ENCODE measurements around the gene AKAP6. TPM values are rescaled to one million over a fixed set of nuclear protein-coding genes. Genes with fewer than 3 reads are reported as not detected.

AKAP6 gene
- total RNA-seq, 2 experiments from 2014 or later = 0.13 to 0.72 TPM

- no peak overlapping the region for H2AFZ ChIP-seq (ENCODE audit: low read length)
- no peaks in the 10 kb centered on the region for H3K9me3 ChIP-seq (ENCODE audit: low read length)
- CTCF ChIA-PET (ENCODE audit: unreplicated experiment) = interaction anchor here (0.6 kb wide), 1 partner anchor 162 kb away, joined by 3 read pairs; no protein-coding TSS in a partner anchor
- TF ChIP-seq, protein P1, sequence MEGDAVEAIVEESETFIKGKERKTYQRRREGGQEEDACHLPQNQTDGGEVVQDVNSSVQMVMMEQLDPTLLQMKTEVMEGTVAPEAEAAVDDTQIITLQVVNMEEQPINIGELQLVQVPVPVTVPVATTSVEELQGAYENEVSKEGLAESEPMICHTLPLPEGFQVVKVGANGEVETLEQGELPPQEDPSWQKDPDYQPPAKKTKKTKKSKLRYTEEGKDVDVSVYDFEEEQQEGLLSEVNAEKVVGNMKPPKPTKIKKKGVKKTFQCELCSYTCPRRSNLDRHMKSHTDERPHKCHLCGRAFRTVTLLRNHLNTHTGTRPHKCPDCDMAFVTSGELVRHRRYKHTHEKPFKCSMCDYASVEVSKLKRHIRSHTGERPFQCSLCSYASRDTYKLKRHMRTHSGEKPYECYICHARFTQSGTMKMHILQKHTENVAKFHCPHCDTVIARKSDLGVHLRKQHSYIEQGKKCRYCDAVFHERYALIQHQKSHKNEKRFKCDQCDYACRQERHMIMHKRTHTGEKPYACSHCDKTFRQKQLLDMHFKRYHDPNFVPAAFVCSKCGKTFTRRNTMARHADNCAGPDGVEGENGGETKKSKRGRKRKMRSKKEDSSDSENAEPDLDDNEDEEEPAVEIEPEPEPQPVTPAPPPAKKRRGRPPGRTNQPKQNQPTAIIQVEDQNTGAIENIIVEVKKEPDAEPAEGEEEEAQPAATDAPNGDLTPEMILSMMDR (conservative IDR thresholded peaks at IDR 0.05; ENCODE audit: low read length) = no peak
- TF ChIP-seq EZH2phosphoT487 (IDR thresholded peaks at IDR 0.05; ENCODE audit: borderline replicate concordance, low read depth, low read length) = no peak
- H4K20me1 ChIP-seq (ENCODE audit: insufficient read depth, low read length) = no peaks in the 10 kb centered on the region
- no peak overlapping the region for H3K27ac ChIP-seq (ENCODE audit: low read depth, low read length, poor library complexity, severe bottlenecking)
- POLR2A ChIA-PET = no interaction called here
- no peaks in the 10 kb centered on the region for H3K36me3 ChIP-seq (ENCODE audit: insufficient read depth, low read length)
- no TSS peak for BruUV-seq (replicated peaks)
- DNase-seq (ENCODE audit: low spot score) = no peak
- intact Hi-C loops (cut with micrococcal nuclease; ENCODE audit: unreplicated experiment) = no loop called here
- no peak overlapping the region for H3K4me3 ChIP-seq (ENCODE audit: low read depth, low read length, poor library complexity, severe bottlenecking)
- H3K79me2 ChIP-seq (ENCODE audit: insufficient read depth, low read depth, low read length) = no peaks in the 10 kb centered on the region
- H3K4me2 ChIP-seq (ENCODE audit: low read length) = no peak overlapping the region
- no peaks in the 10 kb centered on the region for H3K9me2 ChIP-seq (ENCODE audit: insufficient read depth, low read length)
- no peaks in the 10 kb centered on the region for H3K4me1 ChIP-seq (ENCODE audit: insufficient read depth, low read length, poor library complexity, severe bottlenecking)
Measured at GRCh38 chr14:32307881-32308582, 21.1 kb upstream of the AKAP6 start.

DNA sequence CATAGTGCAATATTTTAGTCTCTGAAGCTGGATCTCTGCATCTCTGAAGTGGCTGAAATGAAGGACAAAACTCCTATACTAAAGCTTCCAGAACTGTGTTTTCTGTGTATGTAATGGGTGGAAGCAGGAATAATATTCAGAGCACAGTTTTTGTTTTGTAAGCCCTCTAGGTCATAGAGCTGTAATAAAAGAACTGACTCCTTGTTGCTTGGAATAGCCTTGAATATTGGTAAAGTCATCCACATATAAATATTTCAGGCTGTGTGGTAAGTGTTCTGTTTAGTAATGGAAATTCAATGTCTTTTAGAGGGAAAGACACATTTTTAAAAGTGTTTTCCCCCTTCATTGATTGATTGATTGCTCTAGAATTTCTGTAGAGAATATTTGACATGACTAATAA is 18.2 kb upstream of the AKAP6 start:
- TF ChIP-seq, protein P1 (conservative IDR thresholded peaks at IDR 0.05; ENCODE audit: low read length) = no peak
- TF ChIP-seq EZH2phosphoT487 (IDR thresholded peaks at IDR 0.05; ENCODE audit: borderline replicate concordance, low read depth, low read length) = no peak
- Histone ChIP-seq H4K20me1 (ENCODE audit: insufficient read depth, low read length) (no peaks in the 10 kb centered on the region), H3K9me2 (ENCODE audit: insufficient read depth, low read length) (no peaks in the 10 kb centered on the region), H3K27ac (ENCODE audit: low read depth, low read length, poor library complexity, severe bottlenecking) (no peak overlapping the region), H2AFZ (ENCODE audit: low read length) (no peak overlapping the region), H3K4me1 (ENCODE audit: insufficient read depth, low read length, poor library complexity, severe bottlenecking) (no peaks in the 10 kb centered on the region), H3K4me2 (ENCODE audit: low read length) (no peak overlapping the region), H3K9me3 (ENCODE audit: low read length) (no peaks in the 10 kb centered on the region), H3K4me3 (ENCODE audit: low read depth, low read length, poor library complexity, severe bottlenecking) (no peak overlapping the region), H3K36me3 (ENCODE audit: insufficient read depth, low read length) (no peaks in the 10 kb centered on the region), H3K79me2 (ENCODE audit: insufficient read depth, low read depth, low read length) (no peaks in the 10 kb centered on the region)
- DNase-seq (ENCODE audit: low spot score) = no peak
- ChIA-PET POLR2A (no interaction called here), CTCF (ENCODE audit: unreplicated experiment) (no interaction called here)
- intact Hi-C loops (cut with micrococcal nuclease; ENCODE audit: unreplicated experiment) = no loop called here
- no TSS peak for BruUV-seq (replicated peaks)

GRCh38 chr14:32311294-32312009 is 17.6 kb upstream of the AKAP6 start:
- TF ChIP-seq, protein P1 (conservative IDR thresholded peaks at IDR 0.05; ENCODE audit: low read length) = no peak
- no peak for TF ChIP-seq EZH2phosphoT487 (IDR thresholded peaks at IDR 0.05; ENCODE audit: borderline replicate concordance, low read depth, low read length)
- no peak overlapping the region for H2AFZ ChIP-seq (ENCODE audit: low read length)
- no TSS peak for BruUV-seq (replicated peaks)
- no peak for DNase-seq (ENCODE audit: low spot score)
- H3K4me1 ChIP-seq (ENCODE audit: insufficient read depth, low read length, poor library complexity, severe bottlenecking) = no peaks in the 10 kb centered on the region
- intact Hi-C loops (cut with micrococcal nuclease; ENCODE audit: unreplicated experiment) = no loop called here
- no peak overlapping the region for H3K4me2 ChIP-seq (ENCODE audit: low read length)
- H3K27ac ChIP-seq (ENCODE audit: low read depth, low read length, poor library complexity, severe bottlenecking) = no peak overlapping the region
- no peaks in the 10 kb centered on the region for H3K36me3 ChIP-seq (ENCODE audit: insufficient read depth, low read length)
- no peak overlapping the region for H3K4me3 ChIP-seq (ENCODE audit: low read depth, low read length, poor library complexity, severe bottlenecking)
- no peaks in the 10 kb centered on the region for H3K9me3 ChIP-seq (ENCODE audit: low read length)
- ChIA-PET POLR2A (no interaction called here), CTCF (ENCODE audit: unreplicated experiment) (interaction anchor here (0.6 kb wide), 1 partner anchor 8 kb away, joined by 3 read pairs; no protein-coding TSS in a partner anchor)
- H4K20me1 ChIP-seq (ENCODE audit: insufficient read depth, low read length) = no peaks in the 10 kb centered on the region
- H3K9me2 ChIP-seq (ENCODE audit: insufficient read depth, low read length) = no peaks in the 10 kb centered on the region
- H3K79me2 ChIP-seq (ENCODE audit: insufficient read depth, low read depth, low read length) = no peaks in the 10 kb centered on the region

Measured in OCI-LY7 (cell line).